T1000 (cell line): ENCODE results near the gene KLC1.
A peak's percentile ranks its signal among the peaks of the same experiment; 100 is the strongest.
"Not testable (repeated sequence)": the region's sequence is repeated elsewhere in the genome, so short reads cannot be mapped to it uniquely, and the experiment has no call there.

Experiments used
- DNase-seq: peaks from one replicate; lab custom pipeline; 2025; ENCODE audit warnings: mixed read lengths; lab: John Stamatoyannopoulos, UW

The KLC1 gene

GRCh38 chr14:103625356-103626095 is 3.5 kb upstream of the KLC1 start:
- DNase-seq: no peak

- DNase-seq: no peak
Measured at GRCh38 chr14:103626146-103626850, 2.7 kb upstream of the KLC1 start.

- no peak for DNase-seq
Measured at GRCh38 chr14:103627073-103628025, 1.7 kb upstream of the KLC1 start.

GRCh38 chr14:103628221-103628683 is 759 bp upstream of the KLC1 start:
- DNase-seq: peak; percentile 54

GRCh38 chr14:103629503-103630121 is 601 bp downstream of the KLC1 start:
- no peak for DNase-seq

- DNase-seq: no peak
Measured at GRCh38 chr14:103630364-103631108, 1.5 kb downstream of the KLC1 start.

GRCh38 chr14:103633391-103633790 is 4.4 kb downstream of the KLC1 start:
- no peak for DNase-seq

- no peak for DNase-seq
Measured at GRCh38 chr14:103634156-103634555, 5.1 kb downstream of the KLC1 start.

GRCh38 chr14:103638594-103638993 is 9.6 kb downstream of the KLC1 start:
- no peak for DNase-seq

GRCh38 chr14:103641161-103641560 is 12.2 kb downstream of the KLC1 start:
- DNase-seq: peak; percentile 23

- DNase-seq: no peak
Measured at GRCh38 chr14:103646189-103646588, 17.2 kb downstream of the KLC1 start.

- no peak for DNase-seq
Measured at GRCh38 chr14:103649001-103649400, 20.0 kb downstream of the KLC1 start.

- DNase-seq: no peak
Measured at GRCh38 chr14:103650213-103650612, 21.2 kb downstream of the KLC1 start.

- DNase-seq: no peak
Measured at GRCh38 chr14:103651585-103651984, 22.6 kb downstream of the KLC1 start.

GRCh38 chr14:103652806-103653205 is 23.8 kb downstream of the KLC1 start:
- DNase-seq: no peak

GRCh38 chr14:103653336-103653735 is 24.3 kb downstream of the KLC1 start:
- not testable (repeated sequence) for DNase-seq

- DNase-seq: no peak
Measured at GRCh38 chr14:103653805-103654204, 24.8 kb downstream of the KLC1 start.

- no peak for DNase-seq
Measured at GRCh38 chr14:103654619-103655018, 25.6 kb downstream of the KLC1 start.

- no peak for DNase-seq
Measured at GRCh38 chr14:103656031-103656755, 27.2 kb downstream of the KLC1 start.

- no peak for DNase-seq
Measured at GRCh38 chr14:103656756-103657133, 27.7 kb downstream of the KLC1 start.
